Vagina (tissue), 2 donors: ENCODE results near the gene CNOT1.

Experiments used
- CTCF ChIP-seq, 3 experiments: fragments of 450-650 bp in 2 of 3; fragments of 200-600 bp in 1 of 3; sonication (generic) in 1 of 3; IDR thresholded peaks; one replicate each; pipeline ENCODE4 v1.5.1; 2017 to 2019; ENCODE audit warnings: antibody characterized with exemption in 3 of 3, mild to moderate bottlenecking in 2 of 3, moderate library complexity in 2 of 3
- POLR2A ChIP-seq, 2 donors: fragments of 450-650 bp; IDR thresholded peaks; one replicate each; pipeline ENCODE4 v1.6.1; 2017; ENCODE audit warnings: antibody characterized with exemption in 2 of 2, mild to moderate bottlenecking in 2 of 2, moderate library complexity in 2 of 2

DNA sequence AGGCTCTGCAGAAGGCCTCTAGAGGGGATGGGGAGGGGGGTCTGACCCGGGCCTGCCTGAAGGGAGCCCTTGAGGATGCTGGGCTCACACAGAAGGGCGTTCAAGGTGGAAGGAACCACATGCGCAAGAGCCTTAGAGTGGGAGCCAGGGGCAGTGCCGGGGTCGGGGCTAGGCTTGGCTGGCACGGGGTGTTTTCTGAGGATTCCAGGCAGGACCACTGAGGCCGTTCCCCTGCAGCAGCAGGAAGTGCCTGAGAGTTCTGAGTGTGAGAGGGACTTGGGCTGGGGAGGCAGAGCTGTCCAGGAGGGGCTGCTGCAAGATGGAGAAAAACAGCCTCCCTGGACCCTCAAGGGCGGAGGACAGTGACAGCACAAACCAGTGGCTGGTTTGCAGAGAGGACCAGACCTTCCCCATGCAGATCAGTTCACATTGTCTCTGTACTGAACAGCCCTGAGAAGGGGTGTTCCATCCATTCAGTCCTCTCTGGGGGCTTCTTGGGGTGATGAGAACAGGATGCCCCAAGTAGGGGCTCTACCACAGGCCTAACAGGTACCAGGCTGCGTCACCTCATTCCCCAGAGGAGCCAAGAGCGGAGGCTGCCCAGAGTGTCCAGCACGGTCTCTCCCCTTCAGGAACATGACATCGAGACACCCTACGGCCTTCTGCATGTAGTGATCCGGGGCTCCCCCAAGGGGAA lies 126.3 kb downstream of the CNOT1 start:
- TF ChIP-seq POLR2A (IDR thresholded peaks at IDR 0.05) (no peak), CTCF (IDR thresholded peaks at IDR 0.05) (no peak)
